IMR-90 (cell line): ENCODE results near the gene TMPRSS15. TPM values are rescaled to one million over a fixed set of nuclear protein-coding genes. Genes with fewer than 3 reads are reported as not detected.

Experiments used
- ATAC-seq: fragments of 200-7000 bp; cut with Tn5 transposase; 2 replicates; pipeline ENCODE4 v1.9.1; 2020; ENCODE audit warnings: low read depth, mild to moderate bottlenecking, moderate library complexity
- BruUV-seq: library from RNA; stranded (reverse); fragments of 400-500 nt; replicated peaks from 2 replicates; lab custom pipeline; 2021; lab: Mats Ljungman, UMichigan
- CTCF ChIA-PET: fragments of 300-600 bp; formaldehyde crosslinking; extraction: SDS; loops from one replicate; lab custom pipeline; 2021; ENCODE audit warnings: antibody characterized with exemption; lab: Yijun Ruan, JAX
- POLR2A ChIA-PET: fragments of 300-600 bp; sonication (Branson Sonifier 250); formaldehyde crosslinking; loops from one replicate; lab custom pipeline; 2022; ENCODE audit warnings: antibody characterized with exemption; ENCODE audit not compliant: unreplicated experiment; lab: Charles Lee
- DNase-seq: peaks from one replicate; pipeline ENCODE4 v3.0.0; 2013
- H2AFZ ChIP-seq: replicated peaks from 2 replicates; pipeline ENCODE3; 2013; ENCODE audit warnings: low read length, mild to moderate bottlenecking; ENCODE audit not compliant: poor library complexity
- H2AK5ac ChIP-seq: 2 replicates; pipeline ENCODE4 v1.6.1; 2013; ENCODE audit warnings: low read depth, low read length, inconsistent platforms
- H2AK9ac ChIP-seq: replicated peaks from 2 replicates; pipeline ENCODE3; 2013; ENCODE audit warnings: mild to moderate bottlenecking, low read depth, low read length, moderate library complexity; ENCODE audit not compliant: poor library complexity
- H2BK120ac ChIP-seq: 2 replicates; pipeline ENCODE4 v1.6.1; 2013; ENCODE audit warnings: low read depth, low read length, inconsistent platforms
- H2BK15ac ChIP-seq: 3 replicates; pipeline ENCODE4 v1.6.1; 2013; ENCODE audit warnings: low read depth, low read length, inconsistent platforms
- H2BK20ac ChIP-seq: 2 replicates; pipeline ENCODE4 v1.6.1; 2013; ENCODE audit warnings: low read depth, mild to moderate bottlenecking, inconsistent platforms, low read length, moderate library complexity
- H2BK5ac ChIP-seq: 2 replicates; pipeline ENCODE4 v1.6.1; 2013; ENCODE audit warnings: mild to moderate bottlenecking, low read depth, low read length, inconsistent platforms; ENCODE audit not compliant: poor library complexity, severe bottlenecking
- H3K14ac ChIP-seq: replicated peaks from 2 replicates; pipeline ENCODE4 v1.6.1; 2013; ENCODE audit warnings: low read depth, low read length, inconsistent platforms
- H3K18ac ChIP-seq: 2 replicates; pipeline ENCODE4 v1.6.1; 2013; ENCODE audit warnings: low read depth, low read length, control low read depth
- H3K23ac ChIP-seq: 2 replicates; pipeline ENCODE4 v1.6.1; 2013; ENCODE audit warnings: low read depth, low read length, inconsistent platforms
- H3K27ac ChIP-seq: 2 replicates; pipeline ENCODE4 v1.5.1; 2013; ENCODE audit warnings: mild to moderate bottlenecking, control low read depth, low read length; ENCODE audit not compliant: insufficient read depth
- H3K27me3 ChIP-seq: 2 replicates; pipeline ENCODE4 v1.6.1; 2013; ENCODE audit warnings: low read length; ENCODE audit not compliant: control insufficient read depth, insufficient read depth
- H3K36me3 ChIP-seq: 2 replicates; pipeline ENCODE4 v1.6.1; 2013; ENCODE audit warnings: low read length, mixed read lengths; ENCODE audit not compliant: control insufficient read depth, insufficient read depth
- H3K4ac ChIP-seq: 2 replicates; pipeline ENCODE4 v1.6.1; 2013; ENCODE audit warnings: low read depth, low read length, inconsistent platforms
- H3K4me1 ChIP-seq: 2 replicates; pipeline ENCODE4 v1.6.1; 2013; ENCODE audit warnings: low read length, mixed read lengths; ENCODE audit not compliant: control insufficient read depth, insufficient read depth
- H3K4me2 ChIP-seq: 2 replicates; pipeline ENCODE4 v1.6.1; 2013; ENCODE audit warnings: low read depth, mild to moderate bottlenecking, control low read depth, low read length, moderate library complexity
- H3K4me3 ChIP-seq: 2 replicates; pipeline ENCODE4 v1.5.1; 2013; ENCODE audit warnings: low read depth, mild to moderate bottlenecking, control low read depth, low read length, moderate library complexity; ENCODE audit not compliant: insufficient read depth
- H3K56ac ChIP-seq: 2 replicates; pipeline ENCODE4 v1.6.1; 2013; ENCODE audit warnings: low read length, inconsistent platforms; ENCODE audit not compliant: insufficient read depth; ENCODE audit errors: extremely low read depth
- H3K79me1 ChIP-seq, 2 experiments: 2 replicates each; pipeline ENCODE4 v1.6.1; 2013; ENCODE audit warnings: low read length in 2 of 2, inconsistent platforms in 1 of 2, low read depth in 1 of 2
- H3K9ac ChIP-seq: 2 replicates; pipeline ENCODE4 v1.6.1; 2013; ENCODE audit warnings: low read depth, low read length, control low read depth
- H3K9me1 ChIP-seq: 2 replicates; pipeline ENCODE4 v1.6.1; 2013; ENCODE audit warnings: low read length, inconsistent platforms; ENCODE audit not compliant: insufficient read depth
- H3K9me3 ChIP-seq: 2 replicates; pipeline ENCODE4 v1.6.1; 2013; ENCODE audit warnings: low read length; ENCODE audit not compliant: control insufficient read depth, insufficient read depth
- H4K20me1 ChIP-seq: 2 replicates; pipeline ENCODE4 v1.6.1; 2013; ENCODE audit warnings: low read length, inconsistent platforms; ENCODE audit not compliant: insufficient read depth
- H4K5ac ChIP-seq: 2 replicates; pipeline ENCODE4 v1.6.1; 2013; ENCODE audit warnings: mild to moderate bottlenecking, low read depth, low read length, control low read depth
- H4K8ac ChIP-seq, 2 experiments: 2 replicates each; pipeline ENCODE4 v1.6.1; 2013; ENCODE audit warnings: low read depth in 2 of 2, low read length in 2 of 2, control low read depth in 1 of 2, inconsistent platforms in 1 of 2
- H4K91ac ChIP-seq: 2 replicates; pipeline ENCODE4 v1.6.1; 2013; ENCODE audit warnings: low read depth, low read length, inconsistent platforms; ENCODE audit not compliant: insufficient read depth
- BHLHE40 ChIP-seq: fragments of 150-350 bp; IDR thresholded peaks from 2 replicates; pipeline ENCODE4 v1.6.1; 2016; ENCODE audit warnings: mild to moderate bottlenecking, low read depth, low read length
- CEBPB ChIP-seq: IDR thresholded peaks from 2 replicates; pipeline ENCODE4 v1.6.1; 2012; ENCODE audit warnings: low read depth, low read length, improper control_type of control experiment
- CHD1 ChIP-seq: IDR thresholded peaks from 2 replicates; pipeline ENCODE4 v1.6.1; 2012; ENCODE audit warnings: low read depth, low read length, improper control_type of control experiment
- CTCF ChIP-seq: conservative IDR thresholded peaks from 2 replicates; pipeline ENCODE4 v1.5.1; 2012; ENCODE audit warnings: mild to moderate bottlenecking, low read depth, low read length, improper control_type of control experiment
- FOS ChIP-seq: fragments of 150-350 bp; IDR thresholded peaks from 2 replicates; pipeline ENCODE4 v1.6.1; 2016; ENCODE audit warnings: low read depth, low read length
- MAFK ChIP-seq: IDR thresholded peaks from 2 replicates; pipeline ENCODE4 v1.6.1; 2012; ENCODE audit warnings: low read depth, low read length, improper control_type of control experiment
- MAZ ChIP-seq: IDR thresholded peaks from 2 replicates; pipeline ENCODE4 v1.6.1; 2012; ENCODE audit warnings: low read depth, mild to moderate bottlenecking, low read length, improper control_type of control experiment, moderate library complexity, borderline replicate concordance
- MXI1 ChIP-seq: IDR thresholded peaks from 2 replicates; pipeline ENCODE4 v1.6.1; 2012; ENCODE audit warnings: low read depth, mild to moderate bottlenecking, low read length, moderate library complexity, borderline replicate concordance
- NFE2L2 ChIP-seq: fragments of 150-350 bp; IDR thresholded peaks from 2 replicates; pipeline ENCODE4 v1.6.1; 2016; ENCODE audit warnings: low read depth, mild to moderate bottlenecking, low read length
- POLR2A ChIP-seq: IDR thresholded peaks from 2 replicates; pipeline ENCODE4 v1.6.1; 2012; ENCODE audit warnings: mild to moderate bottlenecking, low read depth, low read length
- RAD21 ChIP-seq: IDR thresholded peaks from 2 replicates; pipeline ENCODE4 v1.6.1; 2012; ENCODE audit warnings: low read length, improper control_type of control experiment
- RCOR1 ChIP-seq: IDR thresholded peaks from 2 replicates; pipeline ENCODE4 v1.6.1; 2012; ENCODE audit warnings: mild to moderate bottlenecking, low read length, improper control_type of control experiment; ENCODE audit not compliant: insufficient replicate concordance
- RFX5 ChIP-seq: IDR thresholded peaks from 2 replicates; pipeline ENCODE4 v1.8.0; 2012; ENCODE audit warnings: low read depth, mild to moderate bottlenecking, low read length, moderate library complexity
- SMC3 ChIP-seq: fragments of 150-350 bp; IDR thresholded peaks from 2 replicates; pipeline ENCODE4 v1.6.1; 2016; ENCODE audit warnings: low read depth, mild to moderate bottlenecking, antibody characterized with exemption, low read length, moderate library complexity
- USF2 ChIP-seq: fragments of 150-350 bp; IDR thresholded peaks from 2 replicates; pipeline ENCODE4 v1.6.1; 2017; ENCODE audit warnings: mild to moderate bottlenecking, antibody characterized with exemption, low read length, low read depth
- WGBS, 2 experiments: methylation state at CpG; one replicate each; pipeline versions ENCODE4 v1.1.5 to v1.1.7; 2013; ENCODE audit warnings: missing lambda C conversion rate in 2 of 2; ENCODE audit not compliant: insufficient read length in 1 of 2; ENCODE audit errors: extremely low coverage in 2 of 2; 5-methylcytosine and 5-hydroxymethylcytosine counted together
- dilution Hi-C: fragments of 300-500 bp; cut with HindIII; formaldehyde crosslinking; loops from one replicate; pipeline ENCODE4 v1.14.3; 2018; ENCODE audit warnings: low sequenced_read_pairs; ENCODE audit not compliant: unreplicated experiment
- in situ Hi-C: fragments of 300-500 bp; cut with MboI; formaldehyde crosslinking; loops from 3 replicates; pipeline ENCODE4 v1.14.3; 2019; ENCODE audit warnings: low sequenced_read_pairs, inconsistent platforms, mixed read lengths
- intact Hi-C: fragments of 100-400 bp; cut with micrococcal nuclease; formaldehyde crosslinking; loops from 2 replicates; pipeline ENCODE4 v1.10.0; 2022
- polyA plus RNA-seq, 3 experiments: library from polyadenylated mRNA; depleted of rRNA; stranded (reverse); fragments of >200 nt; gene quantifications; 2 replicates each; pipeline ENCODE4 v1.2.3, GENCODE V29; 2012; ENCODE audit warnings: low replicate concordance in 1 of 3
- total RNA-seq: library from RNA; depleted of rRNA; stranded (reverse); fragments of >200 nt; gene quantifications from 2 replicates; pipeline ENCODE4 v1.2.3, GENCODE V29; 2012
- TF ChIP-seq, protein P1 (sequence below): fragments of 150-350 bp; IDR thresholded peaks from 2 replicates; pipeline ENCODE4 v1.6.1; 2016; ENCODE audit warnings: low read depth, mild to moderate bottlenecking, low read length, moderate library complexity, borderline replicate concordance

The TMPRSS15 gene
- total and polyA plus RNA-seq, 2 of the 4 experiments (the other 2 are of a cell fraction): not detected

GRCh38 chr21:18335651-18336236, 67.8 kb downstream of the TMPRSS15 start:
- Histone ChIP-seq H3K18ac (no peak overlapping the region), H3K4me1 (no peaks in the 10 kb centered on the region), H4K91ac (no peak overlapping the region), H2BK15ac (no peak overlapping the region), H2BK5ac (no peak overlapping the region), H4K5ac (no peak overlapping the region), H4K20me1 (no peaks in the 10 kb centered on the region), H3K27ac (no peak overlapping the region), H3K36me3 (no peaks in the 10 kb centered on the region), H3K23ac (no peak overlapping the region), H3K4me3 (no peak overlapping the region), H3K9me1 (no peaks in the 10 kb centered on the region), H2BK20ac (no peak overlapping the region), H2AK9ac (no peak overlapping the region), H3K9me3 (peaks cover 6% of the 10 kb centered on the region), H3K4ac (no peak overlapping the region), H3K27me3 (no peaks in the 10 kb centered on the region), H3K14ac (no peak overlapping the region), H3K79me1 (no peaks in the 10 kb centered on the region), H4K8ac (no peak overlapping the region), H3K9ac (no peak overlapping the region), H3K56ac (no peak overlapping the region), H2BK120ac (no peak overlapping the region), H2AFZ (no peak overlapping the region), H2AK5ac (no peak overlapping the region), H3K4me2 (no peak overlapping the region)
- CTCF ChIA-PET: no interaction called here
- BruUV-seq: no TSS peak
- DNase-seq: no peak
- TF ChIP-seq NFE2L2: no peak
- TF ChIP-seq MXI1: no peak
- no peak for TF ChIP-seq MAFK
- TF ChIP-seq RCOR1: no peak
- TF ChIP-seq USF2: no peak
- TF ChIP-seq RAD21: no peak
- no peak for TF ChIP-seq MAZ
- TF ChIP-seq CTCF: no peak
- TF ChIP-seq BHLHE40: no peak
- no peak for TF ChIP-seq FOS
- no peak for TF ChIP-seq POLR2A
- no peak for TF ChIP-seq CHD1
- TF ChIP-seq RFX5: no peak
- TF ChIP-seq, protein P1, sequence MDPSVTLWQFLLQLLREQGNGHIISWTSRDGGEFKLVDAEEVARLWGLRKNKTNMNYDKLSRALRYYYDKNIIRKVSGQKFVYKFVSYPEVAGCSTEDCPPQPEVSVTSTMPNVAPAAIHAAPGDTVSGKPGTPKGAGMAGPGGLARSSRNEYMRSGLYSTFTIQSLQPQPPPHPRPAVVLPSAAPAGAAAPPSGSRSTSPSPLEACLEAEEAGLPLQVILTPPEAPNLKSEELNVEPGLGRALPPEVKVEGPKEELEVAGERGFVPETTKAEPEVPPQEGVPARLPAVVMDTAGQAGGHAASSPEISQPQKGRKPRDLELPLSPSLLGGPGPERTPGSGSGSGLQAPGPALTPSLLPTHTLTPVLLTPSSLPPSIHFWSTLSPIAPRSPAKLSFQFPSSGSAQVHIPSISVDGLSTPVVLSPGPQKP: no peak
- TF ChIP-seq CEBPB: no peak
- TF ChIP-seq SMC3: no peak
- in situ Hi-C loops (no loop called here), dilution Hi-C loops (no loop called here), intact Hi-C loops (no loop called here)
- no CpG with 5 or more reads among the region's 1 CpG for WGBS, 2 experiments
- ATAC-seq: no peak
- POLR2A ChIA-PET: no interaction called here
